ENCODE measurements around the gene HS3ST5.
"Not testable (repeated sequence)": the region's sequence is repeated elsewhere in the genome, so short reads cannot be mapped to it uniquely, and the experiment has no call there.

Gene HS3ST5

GRCh38 chr6:114087496-114087895 is 255.3 kb downstream of the HS3ST5 start:
- DNase-seq (ENCODE audit: low spot score) = no peak
- TF ChIP-seq CTCF (IDR thresholded peaks at IDR 0.05; ENCODE audit: extremely low read depth, insufficient read depth, missing control alignments) = no peak
- in situ Hi-C loops (cut with MboI; ENCODE audit: low pct_unique_long_range_greater_than_20kb, low sequenced_read_pairs, unreplicated experiment) = no loop called here

- in situ Hi-C loops (cut with MboI; ENCODE audit: low pct_unique_long_range_greater_than_20kb, low sequenced_read_pairs, unreplicated experiment) = no loop called here
- TF ChIP-seq CTCF (IDR thresholded peaks at IDR 0.05; ENCODE audit: extremely low read depth, insufficient read depth, missing control alignments) = no peak
- no peak for DNase-seq (ENCODE audit: low spot score)
Observed at GRCh38 chr6:114085211-114085610, 257.6 kb downstream of the HS3ST5 start.

- in situ Hi-C loops (cut with MboI; ENCODE audit: low pct_unique_long_range_greater_than_20kb, low sequenced_read_pairs, unreplicated experiment) = no loop called here
- DNase-seq (ENCODE audit: low spot score) = no peak
- no peak for TF ChIP-seq CTCF (IDR thresholded peaks at IDR 0.05; ENCODE audit: extremely low read depth, insufficient read depth, missing control alignments)
Observed at GRCh38 chr6:114084327-114084890, 258.4 kb downstream of the HS3ST5 start.

- DNase-seq (ENCODE audit: low spot score) = no peak
- TF ChIP-seq CTCF (IDR thresholded peaks at IDR 0.05; ENCODE audit: extremely low read depth, insufficient read depth, missing control alignments) = no peak
- in situ Hi-C loops (cut with MboI; ENCODE audit: low pct_unique_long_range_greater_than_20kb, low sequenced_read_pairs, unreplicated experiment) = no loop called here
Observed at GRCh38 chr6:114083251-114083650, 259.6 kb downstream of the HS3ST5 start.

- in situ Hi-C loops (cut with MboI; ENCODE audit: low pct_unique_long_range_greater_than_20kb, low sequenced_read_pairs, unreplicated experiment) = no loop called here
- no peak for TF ChIP-seq CTCF (IDR thresholded peaks at IDR 0.05; ENCODE audit: extremely low read depth, insufficient read depth, missing control alignments)
- no peak for DNase-seq (ENCODE audit: low spot score)
Observed at GRCh38 chr6:114081730-114082129, 261.1 kb downstream of the HS3ST5 start.

GRCh38 chr6:114080891-114081510 is 261.8 kb downstream of the HS3ST5 start:
- no peak for DNase-seq (ENCODE audit: low spot score)
- TF ChIP-seq CTCF (IDR thresholded peaks at IDR 0.05; ENCODE audit: extremely low read depth, insufficient read depth, missing control alignments) = no peak
- in situ Hi-C loops (cut with MboI; ENCODE audit: low pct_unique_long_range_greater_than_20kb, low sequenced_read_pairs, unreplicated experiment) = no loop called here

GRCh38 chr6:114080410-114080809 is 262.4 kb downstream of the HS3ST5 start:
- in situ Hi-C loops (cut with MboI; ENCODE audit: low pct_unique_long_range_greater_than_20kb, low sequenced_read_pairs, unreplicated experiment); DNase-seq (ENCODE audit: low spot score): not testable (repeated sequence)
